H9 (cell line): ENCODE measurements around the gene ACOXL. TPM values are rescaled to one million over a fixed set of nuclear protein-coding genes. Genes with fewer than 3 reads are reported as not detected.

Experiments
- DNase-seq: peaks from one replicate; pipeline ENCODE4 v3.0.0-alpha.2; 2017
- H2AFZ ChIP-seq: one replicate; pipeline ENCODE4 v1.6.1; 2013; ENCODE audit warnings: mild to moderate bottlenecking, low read length, control low read depth, moderate library complexity
- H2AK5ac ChIP-seq: 2 replicates; pipeline ENCODE4 v1.6.1; 2013; ENCODE audit warnings: low read length, control low read depth, mixed read lengths; ENCODE audit not compliant: insufficient read length
- H2BK120ac ChIP-seq: one replicate; pipeline ENCODE4 v1.6.1; 2013; ENCODE audit warnings: low read depth, mild to moderate bottlenecking, low read length, control low read depth, inconsistent platforms; ENCODE audit not compliant: poor library complexity, severe bottlenecking
- H2BK12ac ChIP-seq: 2 replicates; pipeline ENCODE4 v1.6.1; 2013; ENCODE audit warnings: low read length, control low read depth, mixed read lengths, low read depth; ENCODE audit not compliant: insufficient read length
- H2BK15ac ChIP-seq: 2 replicates; pipeline ENCODE4 v1.6.1; 2013; ENCODE audit warnings: low read depth, low read length, control low read depth
- H2BK20ac ChIP-seq: one replicate; pipeline ENCODE4 v1.6.1; 2013; ENCODE audit warnings: low read depth, mild to moderate bottlenecking, low read length, control low read depth, inconsistent platforms; ENCODE audit not compliant: poor library complexity, severe bottlenecking
- H2BK5ac ChIP-seq: 2 replicates; pipeline ENCODE4 v1.6.1; 2013; ENCODE audit warnings: low read length, control low read depth, mixed read lengths; ENCODE audit not compliant: insufficient read length
- H3K14ac ChIP-seq: 2 replicates; pipeline ENCODE4 v1.6.1; 2013; ENCODE audit warnings: low read length, control low read depth; ENCODE audit not compliant: insufficient read depth
- H3K18ac ChIP-seq: 2 replicates; pipeline ENCODE4 v1.6.1; 2013; ENCODE audit warnings: low read depth, mild to moderate bottlenecking, mixed read lengths, low read length, control low read depth; ENCODE audit not compliant: insufficient read length
- H3K23ac ChIP-seq: 2 replicates; pipeline ENCODE4 v1.6.1; 2013; ENCODE audit warnings: low read length, control low read depth, mixed read lengths, low read depth; ENCODE audit not compliant: insufficient read length
- H3K23me2 ChIP-seq: 2 replicates; pipeline ENCODE4 v1.6.1; 2013; ENCODE audit warnings: low read depth, mild to moderate bottlenecking, mixed read lengths, low read length, control low read depth; ENCODE audit not compliant: insufficient read length, poor library complexity, severe bottlenecking
- H3K27ac ChIP-seq: 2 replicates; pipeline ENCODE4 v1.5.1; 2013; ENCODE audit warnings: low read length, control low read depth, mixed read lengths, low read depth; ENCODE audit not compliant: insufficient read length
- H3K27me3 ChIP-seq: 2 replicates; pipeline ENCODE4 v1.6.1; 2013; ENCODE audit warnings: low read length, control low read depth, inconsistent platforms; ENCODE audit not compliant: insufficient read depth
- H3K4ac ChIP-seq: 2 replicates; pipeline ENCODE4 v1.6.1; 2013; ENCODE audit warnings: low read depth, mild to moderate bottlenecking, control low read depth, inconsistent platforms, low read length, moderate library complexity
- H3K4me1 ChIP-seq: 2 replicates; pipeline ENCODE4 v1.6.1; 2013; ENCODE audit warnings: low read length, control low read depth, inconsistent platforms; ENCODE audit not compliant: insufficient read depth
- H3K4me2 ChIP-seq: 2 replicates; pipeline ENCODE4 v1.6.1; 2013; ENCODE audit warnings: low read length, control low read depth, mixed read lengths; ENCODE audit not compliant: insufficient read length, insufficient read depth
- H3K56ac ChIP-seq: 2 replicates; pipeline ENCODE4 v1.6.1; 2013; ENCODE audit warnings: low read depth, mild to moderate bottlenecking, mixed read lengths, low read length, control low read depth; ENCODE audit not compliant: insufficient read length
- H3K79me1 ChIP-seq: 2 replicates; pipeline ENCODE4 v1.6.1; 2013; ENCODE audit warnings: low read depth, mild to moderate bottlenecking, moderate library complexity, low read length, control low read depth, inconsistent platforms; ENCODE audit not compliant: insufficient read depth, poor library complexity, severe bottlenecking
- H3K79me2 ChIP-seq: 2 replicates; pipeline ENCODE4 v1.6.1; 2013; ENCODE audit warnings: low read length, control low read depth, inconsistent platforms; ENCODE audit not compliant: insufficient read depth
- H3K9ac ChIP-seq: 2 replicates; pipeline ENCODE4 v1.6.1; 2013; ENCODE audit warnings: low read length, control low read depth, mixed read lengths; ENCODE audit not compliant: insufficient read length; ENCODE audit errors: extremely low read depth
- H3K9me3 ChIP-seq: one replicate; pipeline ENCODE4 v1.6.1; 2013; ENCODE audit warnings: low read depth, low read length, inconsistent platforms; ENCODE audit not compliant: control insufficient read depth
- H3T11ph ChIP-seq: one replicate; pipeline ENCODE4 v1.6.1; 2013; ENCODE audit warnings: mild to moderate bottlenecking, low read length, control low read depth, inconsistent platforms
- H4K20me1 ChIP-seq: one replicate; pipeline ENCODE4 v1.6.1; 2013; ENCODE audit not compliant: control insufficient read depth, insufficient read length, insufficient read depth
- H4K5ac ChIP-seq: 2 replicates; pipeline ENCODE4 v1.6.1; 2013; ENCODE audit warnings: low read depth, mild to moderate bottlenecking, mixed read lengths, low read length, control low read depth; ENCODE audit not compliant: insufficient read length
- H4K8ac ChIP-seq: replicated peaks from 2 replicates; pipeline ENCODE4 v1.6.1; 2013; ENCODE audit warnings: low read length, control low read depth, mixed read lengths, low read depth; ENCODE audit not compliant: insufficient read length
- H4K91ac ChIP-seq: 2 replicates; pipeline ENCODE4 v1.6.1; 2013; ENCODE audit warnings: low read depth, mild to moderate bottlenecking, moderate library complexity, mixed read lengths, low read length, control low read depth; ENCODE audit not compliant: insufficient read length
- H3K27ac Mint-ChIP-seq, 3 experiments: 2 replicates in 2 of 3; 3 replicates in 1 of 3; pipeline ENCODE4 v1.8.0; 2020 to 2021; ENCODE audit warnings: mixed read lengths in 3 of 3, mild to moderate bottlenecking in 1 of 3, moderate library complexity in 1 of 3
- H3K27me3 Mint-ChIP-seq: 2 replicates; pipeline ENCODE4 v1.8.0; 2021; ENCODE audit warnings: low read depth, mild to moderate bottlenecking, moderate library complexity, mixed read lengths
- H3K36me3 Mint-ChIP-seq, 3 experiments: 2 replicates in 2 of 3; 3 replicates in 1 of 3; pipeline ENCODE4 v1.8.0; 2020 to 2021; ENCODE audit warnings: low read depth in 3 of 3, mixed read lengths in 3 of 3; ENCODE audit not compliant: insufficient read depth in 1 of 3
- H3K4me1 Mint-ChIP-seq, 2 experiments: 2 replicates each; pipeline ENCODE4 v1.8.0; 2020; ENCODE audit warnings: mixed read lengths in 2 of 2
- H3K4me3 Mint-ChIP-seq, 2 experiments: 2 replicates in 1 of 2; 3 replicates in 1 of 2; pipeline ENCODE4 v1.8.0; 2020 to 2021; ENCODE audit warnings: mild to moderate bottlenecking in 2 of 2, mixed read lengths in 2 of 2, moderate library complexity in 1 of 2
- H3K9me3 Mint-ChIP-seq, 2 experiments: 2 replicates in 1 of 2; 3 replicates in 1 of 2; pipeline ENCODE4 v1.8.0; 2020; ENCODE audit warnings: mild to moderate bottlenecking in 2 of 2, mixed read lengths in 2 of 2, moderate library complexity in 1 of 2
- CTCF ChIP-seq: fragments of 200-600 bp; sonication (generic); conservative IDR thresholded peaks from 3 replicates; pipeline ENCODE4 v1.8.0; 2021; ENCODE audit warnings: antibody characterized with exemption, mild to moderate bottlenecking
- WGBS: extraction: QIAGEN DNeasy Blood & Tissue Kit; methylation state at CpG from one replicate; pipeline ENCODE4 v1.1.7; 2013; ENCODE audit warnings: missing lambda C conversion rate, low lambda C conversion rate, mixed read lengths; ENCODE audit not compliant: insufficient read length; ENCODE audit errors: extremely low coverage; 5-methylcytosine and 5-hydroxymethylcytosine counted together
- total RNA-seq: library from RNA; stranded (reverse); gene quantifications from 2 replicates; pipeline ENCODE4 v1.2.1, GENCODE V29; 2021

ACOXL gene
- total RNA-seq, 1 experiment from 2014 or later: 37.6 TPM

- no peak overlapping the region for H4K5ac ChIP-seq
- H2BK120ac ChIP-seq: no peak overlapping the region
- H2BK20ac ChIP-seq: no peak overlapping the region
- no peak for DNase-seq
- H2AK5ac ChIP-seq: no peak overlapping the region
- no peak overlapping the region for H3K27ac ChIP-seq
- Mint-ChIP-seq H3K36me3 (peaks cover 9 to 45% (median 32%) of the 10 kb centered on the region in 3 experiments; a peak in 6 of 7 replicates), H3K9me3 (no peaks in the 10 kb centered on the region), H3K4me3 (no peak overlapping the region), H3K27me3 (no peaks in the 10 kb centered on the region; the same call in 1 of the 2 replicates), H3K27ac (no peak overlapping the region; a peak in 1 of 7 replicates), H3K4me1 (peaks cover 31 to 45% of the 10 kb centered on the region in 2 experiments)
- H3K4me2 ChIP-seq: no peak overlapping the region
- no peak overlapping the region for H3K56ac ChIP-seq
- H3K79me2 ChIP-seq: no peaks in the 10 kb centered on the region
- no peak for TF ChIP-seq CTCF
- no peak overlapping the region for H3K23ac ChIP-seq
- no peaks in the 10 kb centered on the region for H3K27me3 ChIP-seq
- H3K18ac ChIP-seq: no peak overlapping the region
- no peak overlapping the region for H2BK5ac ChIP-seq
- H3K23me2 ChIP-seq: no peaks in the 10 kb centered on the region
- no peak overlapping the region for H3K14ac ChIP-seq
- H3K4ac ChIP-seq: no peak overlapping the region
- peaks cover 8% of the 10 kb centered on the region; the same call in 1 of the 2 replicates for H3K4me1 ChIP-seq
- no peaks in the 10 kb centered on the region for H3K79me1 ChIP-seq
- no peak overlapping the region for H3K9ac ChIP-seq
- no CpG with 5 or more reads among the region's 3 CpGs for WGBS
- H2BK15ac ChIP-seq: no peak overlapping the region
- H2BK12ac ChIP-seq: no peak overlapping the region
- H4K20me1 ChIP-seq: no peaks in the 10 kb centered on the region
- H2AFZ ChIP-seq: no peak overlapping the region
- H3K9me3 ChIP-seq: no peaks in the 10 kb centered on the region
- no peak overlapping the region for H4K8ac ChIP-seq
- H4K91ac ChIP-seq: no peak overlapping the region
- H3T11ph ChIP-seq: no peak overlapping the region
These were observed 121.6 kb downstream of the ACOXL start for GRCh38 chr2:110853948-110854347.
